Activated T-cell treated with anti-CD3 and anti-CD28 coated beads for 24 hours (primary cell): ENCODE measurements around the gene RRM2.
"Not testable (repeated sequence)": the region's sequence is repeated elsewhere in the genome, so short reads cannot be mapped to it uniquely, and the experiment has no call there.

ENCODE experiments used
- DNase-seq: peaks from one replicate; pipeline ENCODE4 v3.0.0-alpha.2; 2020; ENCODE audit warnings: low read depth

The RRM2 gene

DNA sequence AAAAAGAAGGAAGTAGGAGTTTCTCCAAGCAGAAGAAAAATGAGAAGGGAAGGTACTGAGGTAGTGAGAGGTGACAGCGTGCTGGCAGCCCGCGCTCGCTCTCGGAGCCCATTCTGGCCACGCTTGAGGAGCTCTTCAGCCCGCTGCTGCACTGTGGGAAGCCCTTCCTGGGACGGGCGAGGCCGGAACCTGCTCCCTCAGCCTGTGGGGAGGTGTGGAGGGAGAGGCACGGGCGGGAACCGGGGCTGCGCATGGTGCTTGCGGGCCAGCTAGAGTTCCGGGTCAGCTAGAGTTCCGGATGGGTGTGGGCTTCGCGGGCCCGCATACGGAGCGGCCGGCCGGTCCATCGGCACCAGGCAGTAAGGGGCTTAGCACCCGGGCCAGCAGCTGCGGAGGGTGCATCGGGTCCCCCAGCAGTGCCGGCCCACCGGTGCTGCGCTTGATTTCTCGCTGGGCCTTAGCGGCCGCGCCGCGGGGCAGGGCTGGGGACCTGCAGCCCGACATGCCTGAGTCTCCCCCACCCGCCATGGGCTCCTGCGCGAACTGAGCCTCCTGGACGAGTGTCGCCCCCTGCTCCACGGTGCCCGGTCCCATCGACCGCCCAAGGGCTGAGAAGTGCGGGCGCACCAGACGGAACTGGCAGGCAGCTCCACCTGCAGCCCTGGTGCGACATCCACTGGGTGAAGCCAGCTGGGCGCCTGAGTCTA, 31.2 kb upstream of the RRM2 start:
- DNase-seq = no peak

GRCh38 chr2:10091889-10092244, 30.7 kb upstream of the RRM2 start:
- DNase-seq = not testable (repeated sequence)

GRCh38 chr2:10094271-10094814, 28.2 kb upstream of the RRM2 start:
- no peak for DNase-seq

GRCh38 chr2:10095175-10095574, 27.4 kb upstream of the RRM2 start:
- DNase-seq = no peak

DNA sequence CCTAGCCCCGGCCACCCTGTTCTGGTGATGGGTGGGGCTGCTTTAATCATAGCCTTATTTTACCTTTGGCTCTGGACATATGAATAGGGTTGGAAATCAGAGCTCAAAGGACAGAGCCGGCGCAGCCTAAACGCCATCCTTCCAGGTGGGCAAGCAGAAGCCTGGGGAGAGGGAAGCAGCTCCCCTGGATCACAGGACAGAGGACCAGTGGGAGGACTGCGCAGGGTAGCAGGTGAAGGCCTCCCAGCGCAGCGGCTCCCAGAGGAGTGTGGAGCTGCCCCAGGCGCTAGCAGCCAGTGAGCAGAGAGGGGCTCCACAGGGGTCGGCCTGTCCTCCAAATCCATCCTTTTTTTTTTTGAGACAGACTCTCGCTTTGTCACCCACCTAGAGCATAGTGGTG, 25.9 kb upstream of the RRM2 start:
- DNase-seq = no peak

- no peak for DNase-seq
These were observed 25.0 kb upstream of the RRM2 start for GRCh38 chr2:10097352-10098148.

- no peak for DNase-seq
These were observed 21.0 kb upstream of the RRM2 start for GRCh38 chr2:10101491-10101890.

DNA sequence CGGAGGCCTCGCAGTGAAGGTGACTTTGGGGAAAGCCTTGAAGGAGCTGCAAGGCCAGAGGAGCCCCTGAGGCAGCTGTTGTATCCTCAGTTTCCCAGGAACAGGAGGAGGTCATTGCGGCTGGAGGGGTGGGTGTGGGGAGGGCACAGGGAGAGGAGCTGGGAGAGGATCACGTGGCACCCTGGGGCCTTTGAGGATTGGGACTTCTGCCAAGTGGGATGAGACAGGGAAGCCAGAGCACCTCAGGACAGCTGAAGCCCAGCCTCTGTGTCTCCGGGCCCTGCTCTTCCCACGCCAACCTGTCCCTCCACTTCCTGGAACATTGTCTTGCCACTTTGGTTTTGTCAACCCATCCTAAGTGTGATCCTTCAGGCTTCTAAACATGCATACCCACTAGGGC, 19.4 kb upstream of the RRM2 start:
- DNase-seq = no peak

DNA sequence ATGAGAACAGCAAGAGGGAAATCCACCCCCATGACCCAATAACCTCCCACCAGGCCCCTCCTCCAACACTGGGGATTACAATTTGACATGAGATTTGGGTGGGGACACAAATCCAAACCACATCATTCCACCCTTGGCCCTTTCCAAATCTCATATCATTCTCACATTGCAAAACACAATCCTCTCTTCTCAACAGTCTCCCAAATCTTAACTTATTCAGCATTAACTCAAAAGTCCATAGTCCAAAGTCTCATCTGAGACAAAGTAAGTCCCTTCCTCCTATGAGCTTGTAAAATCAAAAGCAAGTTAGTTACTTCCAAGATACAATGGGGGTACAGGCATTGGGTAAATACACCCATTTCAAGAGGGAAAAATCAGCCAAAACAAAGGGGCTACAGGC, 17.6 kb upstream of the RRM2 start:
- DNase-seq = not testable (repeated sequence)

- no peak for DNase-seq
These were observed 13.2 kb upstream of the RRM2 start for GRCh38 chr2:10109311-10109710.

GRCh38 chr2:10119027-10119325, 3.6 kb upstream of the RRM2 start:
- DNase-seq = no peak

DNA sequence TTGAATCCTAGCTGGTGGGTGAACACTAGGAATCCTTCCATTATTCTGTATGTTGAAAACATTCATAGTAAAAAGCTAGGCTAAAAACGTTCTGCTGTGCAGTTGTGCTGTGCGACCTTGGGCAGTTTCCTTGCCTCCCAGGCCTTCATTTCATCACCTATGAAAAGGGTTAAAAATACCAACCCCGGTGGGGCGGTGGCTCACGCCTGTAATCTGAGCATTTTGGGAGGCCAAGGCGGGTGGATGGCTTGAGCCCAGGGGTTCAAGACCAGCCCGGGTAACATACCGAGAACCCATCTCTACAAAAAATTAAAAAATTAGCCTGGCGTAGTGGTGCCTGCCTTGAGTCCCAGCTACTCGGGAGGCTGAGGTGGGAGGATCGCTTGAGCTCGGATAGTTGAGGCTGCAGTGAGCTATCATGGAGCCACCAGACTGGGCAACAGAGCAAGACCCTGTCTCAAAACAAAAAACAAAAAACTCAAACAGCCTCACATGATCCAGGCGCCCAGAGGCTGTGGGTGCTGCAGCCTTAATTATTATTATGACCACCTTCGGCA, 2.9 kb upstream of the RRM2 start:
- DNase-seq = no peak

DNA sequence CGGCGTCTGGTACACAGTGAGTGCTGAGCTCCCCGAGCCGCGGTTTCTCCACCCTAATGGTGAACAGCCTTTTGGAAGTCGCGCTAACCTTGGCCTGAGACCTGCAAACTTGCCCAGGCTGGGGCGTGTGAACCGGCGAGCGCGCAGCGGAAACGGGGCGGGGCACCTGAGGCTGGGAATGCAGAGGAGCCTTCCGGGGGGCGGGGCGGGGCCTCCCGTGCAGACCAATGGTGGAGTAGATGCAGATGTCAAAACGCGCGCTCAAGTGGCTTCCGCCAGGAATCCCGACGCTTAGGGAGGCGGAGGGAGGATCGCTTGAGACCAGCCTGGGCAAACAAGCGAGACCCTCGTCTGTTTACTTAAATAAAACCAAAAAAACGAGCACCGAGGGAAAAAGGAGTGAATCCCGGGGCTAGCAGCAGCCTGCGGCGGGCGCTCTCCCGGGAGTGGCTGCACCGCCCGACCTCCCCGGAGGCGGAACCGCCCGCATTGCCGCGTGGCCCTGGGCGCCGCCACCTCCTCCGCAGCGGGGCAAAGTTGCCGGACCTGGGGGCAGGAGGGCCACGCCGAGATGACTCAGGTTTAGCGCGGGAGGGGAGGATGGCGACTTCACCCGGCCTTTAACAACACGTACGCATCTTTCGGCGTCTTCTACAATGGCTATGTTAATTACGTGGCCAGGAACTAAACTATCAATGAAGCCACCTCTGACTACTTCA, 2.2 kb upstream of the RRM2 start:
- peak; percentile 89 for DNase-seq

DNA sequence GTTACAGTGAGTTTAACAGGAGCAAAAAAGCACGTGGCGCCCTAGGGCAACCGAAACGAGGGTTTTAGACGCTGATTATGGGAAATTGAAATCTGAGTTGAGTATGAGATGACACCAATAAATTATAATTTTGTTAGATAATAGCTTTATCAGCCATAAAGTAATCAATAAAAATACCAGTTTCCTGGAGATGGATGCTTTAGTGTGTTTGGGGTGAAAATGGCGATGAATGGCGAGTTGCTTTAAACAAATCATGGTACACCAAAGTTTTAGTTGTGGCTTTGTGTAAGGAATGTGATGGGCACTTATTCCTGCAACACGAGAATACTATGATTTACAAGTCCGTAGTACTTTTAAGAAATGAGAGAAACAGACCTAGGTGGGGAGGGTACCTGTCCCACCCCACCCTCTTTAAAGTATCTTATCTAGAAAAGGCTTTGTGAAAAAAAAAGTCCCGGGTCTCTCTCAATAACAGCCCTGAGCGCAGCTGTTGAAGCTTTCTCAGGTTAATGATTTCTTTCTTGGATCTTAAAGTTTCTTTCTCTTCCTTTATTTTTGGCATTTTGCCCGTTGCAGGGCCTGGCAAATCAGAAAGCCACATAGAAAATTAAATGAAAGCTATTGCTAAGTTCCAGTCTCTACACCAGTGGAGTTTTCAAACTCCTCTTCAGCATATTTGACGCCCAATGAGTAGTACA, 1.5 kb upstream of the RRM2 start:
- DNase-seq = no peak

- no peak for DNase-seq
These were observed 742 bp downstream of the RRM2 start for GRCh38 chr2:10123281-10123680.

- peak; percentile 32 for DNase-seq
These were observed 2.1 kb downstream of the RRM2 start for GRCh38 chr2:10124538-10125045.

GRCh38 chr2:10125842-10126631, 3.5 kb downstream of the RRM2 start:
- no peak for DNase-seq

DNA sequence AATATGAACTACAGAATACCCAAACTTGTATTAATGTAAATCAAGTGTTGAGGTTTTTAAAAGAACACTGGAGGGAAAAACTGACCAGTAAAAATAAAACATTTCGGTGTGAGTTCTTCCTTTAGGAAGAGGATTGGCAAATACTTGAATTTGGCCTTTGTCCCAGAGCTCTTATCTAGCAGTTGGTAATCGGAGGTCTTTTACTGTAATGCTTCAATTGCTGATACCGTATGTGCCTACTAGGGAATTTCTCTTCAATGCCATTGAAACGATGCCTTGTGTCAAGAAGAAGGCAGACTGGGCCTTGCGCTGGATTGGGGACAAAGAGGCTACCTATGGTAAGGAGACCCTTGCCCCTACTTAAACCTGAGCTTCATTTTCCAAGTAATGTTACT, 4.1 kb downstream of the RRM2 start:
- no peak for DNase-seq

GRCh38 chr2:10128420-10128819, 5.9 kb downstream of the RRM2 start:
- no peak for DNase-seq

DNA sequence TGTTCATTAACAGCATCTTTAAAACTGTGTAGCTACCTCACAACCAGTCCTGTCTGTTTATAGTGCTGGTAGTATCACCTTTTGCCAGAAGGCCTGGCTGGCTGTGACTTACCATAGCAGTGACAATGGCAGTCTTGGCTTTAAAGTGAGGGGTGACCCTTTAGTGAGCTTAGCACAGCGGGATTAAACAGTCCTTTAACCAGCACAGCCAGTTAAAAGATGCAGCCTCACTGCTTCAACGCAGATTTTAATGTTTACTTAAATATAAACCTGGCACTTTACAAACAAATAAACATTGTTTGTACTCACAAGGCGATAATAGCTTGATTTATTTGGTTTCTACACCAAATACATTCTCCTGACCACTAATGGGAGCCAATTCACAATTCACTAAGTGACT, 7.0 kb downstream of the RRM2 start:
- DNase-seq = no peak

GRCh38 chr2:10132043-10132575, 9.6 kb downstream of the RRM2 start:
- DNase-seq = no peak
